HepG2 (cell line): Measurements from ENCODE around the gene CHMP6. TPM values are rescaled to one million over a fixed set of nuclear protein-coding genes. Genes with fewer than 3 reads are reported as not detected.

Experiments used
- NFKB2 ChIP-seq: sonication (generic); formaldehyde crosslinking; IDR thresholded peaks from 2 replicates; pipeline ENCODE4 v1.4.0; 2020; ENCODE audit warnings: missing genetic modification reagents, borderline replicate concordance
- SMARCC2 ChIP-seq: fragments of 450-650 bp; IDR thresholded peaks from 2 replicates; pipeline ENCODE4 v1.6.1; 2017; ENCODE audit warnings: antibody characterized with exemption, mild to moderate bottlenecking
- STAG1 ChIP-seq: sonication (generic); formaldehyde crosslinking; IDR thresholded peaks from 2 replicates; pipeline ENCODE4 v1.4.0; 2020; ENCODE audit warnings: missing genetic modification reagents
- ZBTB1 ChIP-seq: sonication (generic); formaldehyde crosslinking; IDR thresholded peaks from 2 replicates; pipeline ENCODE4 v1.4.0; 2020; ENCODE audit warnings: missing genetic modification reagents, borderline replicate concordance
- ZFP82 ChIP-seq: sonication (generic); formaldehyde crosslinking; IDR thresholded peaks from 2 replicates; pipeline ENCODE4 v1.5.1; 2020; ENCODE audit warnings: mild to moderate bottlenecking, missing genetic modification reagents, borderline replicate concordance
- polyA plus RNA-seq, 8 experiments: library from polyadenylated mRNA; depleted of rRNA in 3 of 8; stranded (reverse) in 7 of 8; unstranded in 1 of 8; fragments of >200 nt; fragmentation: Illumina TruSeq in 4 of 8; extraction: Trizol in 4 of 8; gene quantifications; 2 replicates each; pipeline versions ENCODE4 v1.2.1 to v1.2.3, GENCODE V29; 2011 to 2016; ENCODE audit warnings: low read depth in 4 of 8, missing spikeins in 1 of 8, mixed read lengths in 1 of 8; ENCODE audit not compliant: insufficient read depth in 1 of 8
- total RNA-seq, 5 experiments: library from RNA; depleted of rRNA; stranded (reverse); fragments of >200 nt; fragmentation: Illumina TruSeq; extraction: Trizol; gene quantifications; 2 replicates each; pipeline ENCODE4 v1.2.3, GENCODE V29; 2016; ENCODE audit warnings: low read depth in 1 of 5
- TF ChIP-seq, protein P1 (sequence below): sonication (generic); formaldehyde crosslinking; IDR thresholded peaks from 2 replicates; pipeline ENCODE4 v1.4.0; 2020; ENCODE audit warnings: missing genetic modification reagents
- TF ChIP-seq, protein P2 (sequence below): sonication (generic); formaldehyde crosslinking; IDR thresholded peaks from 2 replicates; pipeline ENCODE4 v1.4.0; 2020; ENCODE audit warnings: missing genetic modification reagents
- TF ChIP-seq, protein P3 (sequence below): sonication (generic); formaldehyde crosslinking; IDR thresholded peaks from 2 replicates; pipeline ENCODE4 v1.4.0; 2020; ENCODE audit warnings: missing genetic modification reagents
- TF ChIP-seq, protein P4 (sequence below): sonication (generic); formaldehyde crosslinking; IDR thresholded peaks from 2 replicates; pipeline ENCODE4 v1.9.0; 2021; ENCODE audit warnings: missing genetic modification reagents, borderline replicate concordance
- TF ChIP-seq, protein P5 (sequence below): sonication (generic); formaldehyde crosslinking; IDR thresholded peaks from 2 replicates; pipeline ENCODE4 v1.4.0; 2020; ENCODE audit warnings: missing genetic modification reagents
- TF ChIP-seq, protein P6 (sequence below): IDR thresholded peaks from 2 replicates; pipeline ENCODE4 v1.6.1; 2016; ENCODE audit warnings: low read depth, borderline replicate concordance
- TF ChIP-seq, protein P7 (sequence below): IDR thresholded peaks from 2 replicates; pipeline ENCODE4 v1.4.0; 2020; ENCODE audit warnings: mild to moderate bottlenecking, missing genetic modification reagents

Gene CHMP6
- total and polyA plus RNA-seq, 2 of the 13 experiments (the other 11 are each of a cell fraction or from before 2014, with no cell fraction given), result 11.1 to 24.2 TPM

DNA sequence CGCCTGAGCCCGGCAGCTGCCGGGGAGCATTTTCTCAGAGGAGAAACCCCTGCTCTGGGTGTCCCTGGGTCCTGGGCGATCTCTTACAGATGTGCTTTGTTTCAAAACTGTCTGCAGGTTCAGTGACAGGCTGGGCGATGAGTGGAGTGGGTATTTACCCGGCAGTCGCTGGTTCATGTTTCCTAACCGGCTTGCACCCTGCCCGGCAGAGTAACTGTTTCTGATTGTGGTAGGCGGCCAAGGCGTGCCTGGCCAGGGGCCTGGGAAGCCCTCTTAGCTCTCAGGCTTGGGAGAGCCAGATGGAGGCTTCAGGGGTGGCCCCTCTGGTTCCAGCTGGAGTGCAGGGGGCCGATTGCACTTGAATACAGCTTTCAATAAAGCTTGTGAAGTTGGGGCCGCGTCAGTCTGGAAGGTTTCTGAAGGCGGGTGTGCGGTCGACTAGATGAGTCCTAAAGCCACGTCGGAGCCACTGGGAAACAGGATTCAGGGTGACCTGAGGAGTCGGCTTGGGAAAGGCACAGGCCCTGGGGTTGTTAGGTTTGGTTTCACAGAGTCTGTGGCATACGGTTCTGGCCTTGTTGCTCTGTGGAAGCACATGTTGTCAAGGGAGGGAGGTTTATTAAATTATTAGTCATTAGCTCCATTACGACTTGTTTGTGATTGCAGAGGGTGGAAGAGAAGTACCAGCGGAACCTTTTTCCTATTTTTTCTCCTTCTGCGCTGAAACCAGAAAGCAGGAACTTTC is 44.7 kb downstream of the CHMP6 start (continued):
- TF ChIP-seq, protein P1, sequence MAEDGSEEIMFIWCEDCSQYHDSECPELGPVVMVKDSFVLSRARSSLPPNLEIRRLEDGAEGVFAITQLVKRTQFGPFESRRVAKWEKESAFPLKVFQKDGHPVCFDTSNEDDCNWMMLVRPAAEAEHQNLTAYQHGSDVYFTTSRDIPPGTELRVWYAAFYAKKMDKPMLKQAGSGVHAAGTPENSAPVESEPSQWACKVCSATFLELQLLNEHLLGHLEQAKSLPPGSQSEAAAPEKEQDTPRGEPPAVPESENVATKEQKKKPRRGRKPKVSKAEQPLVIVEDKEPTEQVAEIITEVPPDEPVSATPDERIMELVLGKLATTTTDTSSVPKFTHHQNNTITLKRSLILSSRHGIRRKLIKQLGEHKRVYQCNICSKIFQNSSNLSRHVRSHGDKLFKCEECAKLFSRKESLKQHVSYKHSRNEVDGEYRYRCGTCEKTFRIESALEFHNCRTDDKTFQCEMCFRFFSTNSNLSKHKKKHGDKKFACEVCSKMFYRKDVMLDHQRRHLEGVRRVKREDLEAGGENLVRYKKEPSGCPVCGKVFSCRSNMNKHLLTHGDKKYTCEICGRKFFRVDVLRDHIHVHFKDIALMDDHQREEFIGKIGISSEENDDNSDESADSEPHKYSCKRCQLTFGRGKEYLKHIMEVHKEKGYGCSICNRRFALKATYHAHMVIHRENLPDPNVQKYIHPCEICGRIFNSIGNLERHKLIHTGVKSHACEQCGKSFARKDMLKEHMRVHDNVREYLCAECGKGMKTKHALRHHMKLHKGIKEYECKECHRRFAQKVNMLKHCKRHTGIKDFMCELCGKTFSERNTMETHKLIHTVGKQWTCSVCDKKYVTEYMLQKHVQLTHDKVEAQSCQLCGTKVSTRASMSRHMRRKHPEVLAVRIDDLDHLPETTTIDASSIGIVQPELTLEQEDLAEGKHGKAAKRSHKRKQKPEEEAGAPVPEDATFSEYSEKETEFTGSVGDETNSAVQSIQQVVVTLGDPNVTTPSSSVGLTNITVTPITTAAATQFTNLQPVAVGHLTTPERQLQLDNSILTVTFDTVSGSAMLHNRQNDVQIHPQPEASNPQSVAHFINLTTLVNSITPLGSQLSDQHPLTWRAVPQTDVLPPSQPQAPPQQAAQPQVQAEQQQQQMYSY (CRISPR knock-in tag), result no peak
- TF ChIP-seq, protein P2, sequence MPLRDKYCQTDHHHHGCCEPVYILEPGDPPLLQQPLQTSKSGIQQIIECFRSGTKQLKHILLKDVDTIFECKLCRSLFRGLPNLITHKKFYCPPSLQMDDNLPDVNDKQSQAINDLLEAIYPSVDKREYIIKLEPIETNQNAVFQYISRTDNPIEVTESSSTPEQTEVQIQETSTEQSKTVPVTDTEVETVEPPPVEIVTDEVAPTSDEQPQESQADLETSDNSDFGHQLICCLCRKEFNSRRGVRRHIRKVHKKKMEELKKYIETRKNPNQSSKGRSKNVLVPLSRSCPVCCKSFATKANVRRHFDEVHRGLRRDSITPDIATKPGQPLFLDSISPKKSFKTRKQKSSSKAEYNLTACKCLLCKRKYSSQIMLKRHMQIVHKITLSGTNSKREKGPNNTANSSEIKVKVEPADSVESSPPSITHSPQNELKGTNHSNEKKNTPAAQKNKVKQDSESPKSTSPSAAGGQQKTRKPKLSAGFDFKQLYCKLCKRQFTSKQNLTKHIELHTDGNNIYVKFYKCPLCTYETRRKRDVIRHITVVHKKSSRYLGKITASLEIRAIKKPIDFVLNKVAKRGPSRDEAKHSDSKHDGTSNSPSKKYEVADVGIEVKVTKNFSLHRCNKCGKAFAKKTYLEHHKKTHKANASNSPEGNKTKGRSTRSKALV (CRISPR knock-in tag), result no peak
- TF ChIP-seq, protein P3, sequence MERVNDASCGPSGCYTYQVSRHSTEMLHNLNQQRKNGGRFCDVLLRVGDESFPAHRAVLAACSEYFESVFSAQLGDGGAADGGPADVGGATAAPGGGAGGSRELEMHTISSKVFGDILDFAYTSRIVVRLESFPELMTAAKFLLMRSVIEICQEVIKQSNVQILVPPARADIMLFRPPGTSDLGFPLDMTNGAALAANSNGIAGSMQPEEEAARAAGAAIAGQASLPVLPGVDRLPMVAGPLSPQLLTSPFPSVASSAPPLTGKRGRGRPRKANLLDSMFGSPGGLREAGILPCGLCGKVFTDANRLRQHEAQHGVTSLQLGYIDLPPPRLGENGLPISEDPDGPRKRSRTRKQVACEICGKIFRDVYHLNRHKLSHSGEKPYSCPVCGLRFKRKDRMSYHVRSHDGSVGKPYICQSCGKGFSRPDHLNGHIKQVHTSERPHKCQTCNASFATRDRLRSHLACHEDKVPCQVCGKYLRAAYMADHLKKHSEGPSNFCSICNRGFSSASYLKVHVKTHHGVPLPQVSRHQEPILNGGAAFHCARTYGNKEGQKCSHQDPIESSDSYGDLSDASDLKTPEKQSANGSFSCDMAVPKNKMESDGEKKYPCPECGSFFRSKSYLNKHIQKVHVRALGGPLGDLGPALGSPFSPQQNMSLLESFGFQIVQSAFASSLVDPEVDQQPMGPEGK (CRISPR knock-in tag), result no peak
- TF ChIP-seq, protein P4, sequence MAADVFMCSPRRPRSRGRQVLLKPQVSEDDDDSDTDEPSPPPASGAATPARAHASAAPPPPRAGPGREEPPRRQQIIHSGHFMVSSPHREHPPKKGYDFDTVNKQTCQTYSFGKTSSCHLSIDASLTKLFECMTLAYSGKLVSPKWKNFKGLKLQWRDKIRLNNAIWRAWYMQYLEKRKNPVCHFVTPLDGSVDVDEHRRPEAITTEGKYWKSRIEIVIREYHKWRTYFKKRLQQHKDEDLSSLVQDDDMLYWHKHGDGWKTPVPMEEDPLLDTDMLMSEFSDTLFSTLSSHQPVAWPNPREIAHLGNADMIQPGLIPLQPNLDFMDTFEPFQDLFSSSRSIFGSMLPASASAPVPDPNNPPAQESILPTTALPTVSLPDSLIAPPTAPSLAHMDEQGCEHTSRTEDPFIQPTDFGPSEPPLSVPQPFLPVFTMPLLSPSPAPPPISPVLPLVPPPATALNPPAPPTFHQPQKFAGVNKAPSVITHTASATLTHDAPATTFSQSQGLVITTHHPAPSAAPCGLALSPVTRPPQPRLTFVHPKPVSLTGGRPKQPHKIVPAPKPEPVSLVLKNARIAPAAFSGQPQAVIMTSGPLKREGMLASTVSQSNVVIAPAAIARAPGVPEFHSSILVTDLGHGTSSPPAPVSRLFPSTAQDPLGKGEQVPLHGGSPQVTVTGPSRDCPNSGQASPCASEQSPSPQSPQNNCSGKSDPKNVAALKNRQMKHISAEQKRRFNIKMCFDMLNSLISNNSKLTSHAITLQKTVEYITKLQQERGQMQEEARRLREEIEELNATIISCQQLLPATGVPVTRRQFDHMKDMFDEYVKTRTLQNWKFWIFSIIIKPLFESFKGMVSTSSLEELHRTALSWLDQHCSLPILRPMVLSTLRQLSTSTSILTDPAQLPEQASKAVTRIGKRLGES, result no peak
- TF ChIP-seq SMARCC2, result no peak
- no peak for TF ChIP-seq ZBTB1
- no peak for TF ChIP-seq STAG1 (CRISPR knock-in tag)
- no peak; the same call in 1 of the 2 replicates for TF ChIP-seq NFKB2 (CRISPR knock-in tag)
- no peak for TF ChIP-seq ZFP82
- TF ChIP-seq, protein P5, sequence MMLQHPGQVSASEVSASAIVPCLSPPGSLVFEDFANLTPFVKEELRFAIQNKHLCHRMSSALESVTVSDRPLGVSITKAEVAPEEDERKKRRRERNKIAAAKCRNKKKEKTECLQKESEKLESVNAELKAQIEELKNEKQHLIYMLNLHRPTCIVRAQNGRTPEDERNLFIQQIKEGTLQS (CRISPR knock-in tag), result no peak
- TF ChIP-seq, protein P6, sequence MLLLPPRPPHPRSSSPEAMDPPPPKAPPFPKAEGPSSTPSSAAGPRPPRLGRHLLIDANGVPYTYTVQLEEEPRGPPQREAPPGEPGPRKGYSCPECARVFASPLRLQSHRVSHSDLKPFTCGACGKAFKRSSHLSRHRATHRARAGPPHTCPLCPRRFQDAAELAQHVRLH (CRISPR knock-in tag), result no peak
- TF ChIP-seq, protein P7, sequence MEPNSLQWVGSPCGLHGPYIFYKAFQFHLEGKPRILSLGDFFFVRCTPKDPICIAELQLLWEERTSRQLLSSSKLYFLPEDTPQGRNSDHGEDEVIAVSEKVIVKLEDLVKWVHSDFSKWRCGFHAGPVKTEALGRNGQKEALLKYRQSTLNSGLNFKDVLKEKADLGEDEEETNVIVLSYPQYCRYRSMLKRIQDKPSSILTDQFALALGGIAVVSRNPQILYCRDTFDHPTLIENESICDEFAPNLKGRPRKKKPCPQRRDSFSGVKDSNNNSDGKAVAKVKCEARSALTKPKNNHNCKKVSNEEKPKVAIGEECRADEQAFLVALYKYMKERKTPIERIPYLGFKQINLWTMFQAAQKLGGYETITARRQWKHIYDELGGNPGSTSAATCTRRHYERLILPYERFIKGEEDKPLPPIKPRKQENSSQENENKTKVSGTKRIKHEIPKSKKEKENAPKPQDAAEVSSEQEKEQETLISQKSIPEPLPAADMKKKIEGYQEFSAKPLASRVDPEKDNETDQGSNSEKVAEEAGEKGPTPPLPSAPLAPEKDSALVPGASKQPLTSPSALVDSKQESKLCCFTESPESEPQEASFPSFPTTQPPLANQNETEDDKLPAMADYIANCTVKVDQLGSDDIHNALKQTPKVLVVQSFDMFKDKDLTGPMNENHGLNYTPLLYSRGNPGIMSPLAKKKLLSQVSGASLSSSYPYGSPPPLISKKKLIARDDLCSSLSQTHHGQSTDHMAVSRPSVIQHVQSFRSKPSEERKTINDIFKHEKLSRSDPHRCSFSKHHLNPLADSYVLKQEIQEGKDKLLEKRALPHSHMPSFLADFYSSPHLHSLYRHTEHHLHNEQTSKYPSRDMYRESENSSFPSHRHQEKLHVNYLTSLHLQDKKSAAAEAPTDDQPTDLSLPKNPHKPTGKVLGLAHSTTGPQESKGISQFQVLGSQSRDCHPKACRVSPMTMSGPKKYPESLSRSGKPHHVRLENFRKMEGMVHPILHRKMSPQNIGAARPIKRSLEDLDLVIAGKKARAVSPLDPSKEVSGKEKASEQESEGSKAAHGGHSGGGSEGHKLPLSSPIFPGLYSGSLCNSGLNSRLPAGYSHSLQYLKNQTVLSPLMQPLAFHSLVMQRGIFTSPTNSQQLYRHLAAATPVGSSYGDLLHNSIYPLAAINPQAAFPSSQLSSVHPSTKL (CRISPR knock-in tag), result no peak
